GM23338 (cell line): ENCODE results near the gene SESN3. TPM values are rescaled to one million over a fixed set of nuclear protein-coding genes. Genes with fewer than 3 reads are reported as not detected.

Source experiments
- ATAC-seq: fragments of 200-7000 bp; cut with Tn5 transposase; 3 replicates; pipeline ENCODE4 v1.9.1; 2020
- DNase-seq: peaks from one replicate; pipeline ENCODE4 v3.0.0-alpha.2; 2015; ENCODE audit warnings: low spot score
- H2AFZ ChIP-seq: fragments of 200-600 bp; sonication (generic); 2 replicates; pipeline ENCODE4 v1.8.0; 2016; ENCODE audit warnings: antibody characterized with exemption, mild to moderate bottlenecking, moderate library complexity
- H3F3A ChIP-seq: fragments of 200-600 bp; sonication (generic); replicated peaks from 2 replicates; pipeline ENCODE4 v1.8.0; 2017; ENCODE audit warnings: antibody characterized with exemption, mixed run types, low read depth
- H3K27ac ChIP-seq: fragments of 200-600 bp; sonication (generic); 2 replicates; pipeline ENCODE4 v1.6.1; 2016; ENCODE audit warnings: low read depth
- H3K27me3 ChIP-seq: fragments of 200-600 bp; sonication (generic); 2 replicates; pipeline ENCODE4 v1.8.0; 2016; ENCODE audit warnings: mild to moderate bottlenecking, mixed run types, moderate library complexity; ENCODE audit not compliant: insufficient read depth
- H3K36me3 ChIP-seq: fragments of 200-600 bp; sonication (generic); 2 replicates; pipeline ENCODE4 v1.8.0; 2016; ENCODE audit warnings: mild to moderate bottlenecking; ENCODE audit not compliant: insufficient read depth
- H3K4me1 ChIP-seq: fragments of 200-600 bp; sonication (generic); 2 replicates; pipeline ENCODE4 v1.8.0; 2016; ENCODE audit warnings: mild to moderate bottlenecking, moderate library complexity; ENCODE audit not compliant: insufficient read depth
- H3K4me2 ChIP-seq: fragments of 200-600 bp; sonication (generic); 2 replicates; pipeline ENCODE4 v1.7.1; 2017; ENCODE audit warnings: mixed run types
- H3K4me3 ChIP-seq: fragments of 200-600 bp; sonication (generic); 2 replicates; pipeline ENCODE4 v1.6.1; 2016; ENCODE audit warnings: mixed run types
- H3K79me2 ChIP-seq: fragments of 200-600 bp; sonication (generic); replicated peaks from 2 replicates; pipeline ENCODE4 v1.8.0; 2017; ENCODE audit warnings: mild to moderate bottlenecking; ENCODE audit not compliant: insufficient read depth
- H3K9me2 ChIP-seq: fragments of 200-600 bp; sonication (generic); 2 replicates; pipeline ENCODE4 v1.8.0; 2017; ENCODE audit not compliant: insufficient read depth
- H4K20me1 ChIP-seq: fragments of 200-600 bp; sonication (generic); replicated peaks from 2 replicates; pipeline ENCODE4 v1.8.0; 2017; ENCODE audit warnings: mild to moderate bottlenecking; ENCODE audit not compliant: insufficient read depth
- H3K27ac Mint-ChIP-seq: 2 replicates; pipeline ENCODE4 v1.8.0; 2020; ENCODE audit warnings: inconsistent platforms, mild to moderate bottlenecking, moderate library complexity, mixed read lengths
- H3K27me3 Mint-ChIP-seq: 3 replicates; pipeline ENCODE4 v1.8.0; 2022; ENCODE audit warnings: low read depth, mild to moderate bottlenecking, moderate library complexity, mixed read lengths, inconsistent platforms; ENCODE audit not compliant: insufficient read depth, poor library complexity
- H3K36me3 Mint-ChIP-seq: 3 replicates; pipeline ENCODE4 v1.8.0; 2021; ENCODE audit warnings: low read depth, mild to moderate bottlenecking, inconsistent platforms, moderate library complexity, mixed read lengths
- H3K4me1 Mint-ChIP-seq: 3 replicates; pipeline ENCODE4 v1.8.0; 2020; ENCODE audit warnings: mild to moderate bottlenecking, inconsistent platforms, mixed read lengths
- H3K4me3 Mint-ChIP-seq: 3 replicates; pipeline ENCODE4 v1.8.0; 2021; ENCODE audit warnings: moderate library complexity, mild to moderate bottlenecking, inconsistent platforms, mixed read lengths
- H3K9me3 Mint-ChIP-seq: 3 replicates; pipeline ENCODE4 v1.8.0; 2020; ENCODE audit warnings: moderate library complexity, mild to moderate bottlenecking, inconsistent platforms, mixed read lengths
- CREB1 ChIP-seq: fragments of 250-450 bp; sonication (Bioruptor Pico); IDR thresholded peaks from 2 replicates; pipeline ENCODE4 v1.5.0; 2020; ENCODE audit warnings: low read depth, mild to moderate bottlenecking, moderate library complexity
- ETS1 ChIP-seq: IDR thresholded peaks from 2 replicates; pipeline ENCODE4 v1.6.1; 2016; ENCODE audit warnings: antibody characterized with exemption
- EZH2phosphoT487 ChIP-seq: fragments of 200-600 bp; sonication (generic); IDR thresholded peaks from one replicate; pipeline ENCODE4 v1.8.1; 2018; ENCODE audit warnings: antibody characterized with exemption; ENCODE audit not compliant: unreplicated experiment
- JUNB ChIP-seq: IDR thresholded peaks from one replicate; pipeline ENCODE4 v1.6.1; 2016; ENCODE audit warnings: antibody characterized with exemption; ENCODE audit not compliant: unreplicated experiment
- NANOG ChIP-seq: IDR thresholded peaks from 2 replicates; pipeline ENCODE4 v1.6.1; 2016; ENCODE audit warnings: antibody characterized with exemption, borderline replicate concordance
- REST ChIP-seq: IDR thresholded peaks from one replicate; pipeline ENCODE4 v1.6.1; 2018; ENCODE audit warnings: antibody characterized with exemption; ENCODE audit not compliant: unreplicated experiment
- STAT1 ChIP-seq: IDR thresholded peaks from one replicate; pipeline ENCODE4 v1.6.1; 2016; ENCODE audit warnings: antibody characterized with exemption; ENCODE audit not compliant: unreplicated experiment
- ZNF114 ChIP-seq: fragments of 250-450 bp; sonication (Bioruptor Pico); IDR thresholded peaks from 2 replicates; pipeline ENCODE4 v1.5.0; 2020; ENCODE audit warnings: mild to moderate bottlenecking, moderate library complexity
- ZNF331 ChIP-seq: fragments of 250-450 bp; sonication (Bioruptor Pico); IDR thresholded peaks from 2 replicates; pipeline ENCODE4 v1.5.0; 2020; ENCODE audit warnings: low read depth, mild to moderate bottlenecking, moderate library complexity
- ZNF462 ChIP-seq: fragments of 250-450 bp; sonication (Bioruptor Pico); IDR thresholded peaks from 2 replicates; pipeline ENCODE4 v1.5.0; 2020; ENCODE audit warnings: mild to moderate bottlenecking, moderate library complexity
- polyA plus RNA-seq: library from polyadenylated mRNA; unstranded; fragments of >200 nt; fragmentation: Nextera tagmentation; extraction: Ambion mirVana; gene quantifications from 2 replicates; pipeline ENCODE4 v1.2.1, GENCODE V29; 2016
- total RNA-seq: library from RNA; depleted of rRNA; stranded (reverse); fragments of >200 nt; shearing (Covaris generic); gene quantifications from 2 replicates; pipeline ENCODE4 v1.2.3, GENCODE V29; 2014

Gene SESN3
- total and polyA plus RNA-seq, 2 experiments from 2014 or later: 5.5 to 30.5 TPM

- TF ChIP-seq ZNF462 (CRISPR knock-in tag) (peak; percentile 86; the same call in 1 of the 2 replicates), CREB1 (no peak), EZH2phosphoT487 (no peak), STAT1 (no peak)
Observed at GRCh38 chr11:95279921-95280868, 49.2 kb upstream of the SESN3 start (continued).

- no peak overlapping the region for H3K27ac Mint-ChIP-seq
- peaks cover 42% of the 10 kb centered on the region for H3K4me1 ChIP-seq
- H3K27ac ChIP-seq: no peak overlapping the region
- no peak overlapping the region for H3K4me2 ChIP-seq
- no peak for ATAC-seq
- H3K27me3 ChIP-seq: no peaks in the 10 kb centered on the region
- H3K36me3 ChIP-seq: no peaks in the 10 kb centered on the region
- no peak overlapping the region for H3K4me3 Mint-ChIP-seq
- no peak overlapping the region for H3K4me3 ChIP-seq
- H3K9me2 ChIP-seq: no peaks in the 10 kb centered on the region; the same call in 1 of the 2 replicates
- H3K79me2 ChIP-seq: no peaks in the 10 kb centered on the region
- no peaks in the 10 kb centered on the region for H4K20me1 ChIP-seq
- 0 out of 2 replicates have a peak, but pooled peaks cover 4% of the 10 kb centered on the region for H3F3A ChIP-seq
- peaks cover 31% of the 10 kb centered on the region for H3K4me1 Mint-ChIP-seq
- no peak overlapping the region for H2AFZ ChIP-seq
- no peak for DNase-seq
- no peaks in the 10 kb centered on the region for H3K9me3 Mint-ChIP-seq
- H3K27me3 Mint-ChIP-seq: peaks cover 4% of the 10 kb centered on the region
- no peaks in the 10 kb centered on the region for H3K36me3 Mint-ChIP-seq
- TF ChIP-seq EZH2phosphoT487: no peak
- TF ChIP-seq ZNF331 (CRISPR knock-in tag): no peak
- TF ChIP-seq REST: no peak
- no peak for TF ChIP-seq JUNB
- no peak for TF ChIP-seq NANOG
- TF ChIP-seq ZNF114: no peak
- no peak for TF ChIP-seq ETS1
Observed at GRCh38 chr11:95277868-95278267, 46.9 kb upstream of the SESN3 start.
